GM06990 (cell line): ENCODE measurements around the gene GPT2.
A peak's percentile ranks its signal among the peaks of the same experiment; 100 is the strongest.

Source experiments
- DNase-seq: peaks from one replicate; pipeline ENCODE4 v3.0.0-alpha.2; 2011; ENCODE audit not compliant: insufficient read length; ENCODE audit errors: extremely low read depth
- H3K27me3 ChIP-seq: replicated peaks from 2 replicates; pipeline ENCODE4 v1.6.0; 2011; ENCODE audit warnings: low read length; ENCODE audit not compliant: control insufficient read depth, insufficient read depth
- H3K36me3 ChIP-seq: 2 replicates; pipeline ENCODE4 v1.5.1; 2011; ENCODE audit warnings: low read length; ENCODE audit not compliant: control insufficient read depth, insufficient read depth
- H3K4me3 ChIP-seq: replicated peaks from 2 replicates; pipeline ENCODE4 v1.5.1; 2011; ENCODE audit warnings: low read depth, mild to moderate bottlenecking, control low read depth, low read length
- CTCF ChIP-seq: IDR thresholded peaks from 2 replicates; pipeline ENCODE4 v1.5.1; 2011; ENCODE audit warnings: low read length, control low read depth, mild to moderate bottlenecking, inconsistent platforms; ENCODE audit not compliant: insufficient read depth, poor library complexity, severe bottlenecking

Gene GPT2

GRCh38 chr16:46949241-46949892 lies 65.2 kb downstream of the GPT2 start:
- Histone ChIP-seq H3K36me3 (no peaks in the 10 kb centered on the region), H3K27me3 (no peaks in the 10 kb centered on the region), H3K4me3 (no peak overlapping the region)
- TF ChIP-seq CTCF: no peak
- peak; percentile 34 for DNase-seq

GRCh38 chr16:46950009-46950408 lies 65.8 kb downstream of the GPT2 start:
- no peak for TF ChIP-seq CTCF
- DNase-seq: no peak
- Histone ChIP-seq H3K4me3 (no peak overlapping the region), H3K27me3 (no peaks in the 10 kb centered on the region), H3K36me3 (peaks cover 1% of the 10 kb centered on the region)

- H3K27me3 ChIP-seq: no peaks in the 10 kb centered on the region
- H3K4me3 ChIP-seq: no peak overlapping the region
- no peak for TF ChIP-seq CTCF
- peaks cover 14% of the 10 kb centered on the region for H3K36me3 ChIP-seq
- no peak for DNase-seq
These were observed 70.4 kb downstream of the GPT2 start for GRCh38 chr16:46954562-46954961.

- Histone ChIP-seq H3K4me3 (no peak overlapping the region), H3K27me3 (no peaks in the 10 kb centered on the region), H3K36me3 (peaks cover 31% of the 10 kb centered on the region)
- TF ChIP-seq CTCF: no peak
- DNase-seq: no peak
These were observed 77.5 kb downstream of the GPT2 start for GRCh38 chr16:46961373-46962353.

GRCh38 chr16:46962629-46963028 lies 78.5 kb downstream of the GPT2 start:
- DNase-seq: no peak
- TF ChIP-seq CTCF: no peak
- no peak overlapping the region for H3K4me3 ChIP-seq
- H3K27me3 ChIP-seq: no peaks in the 10 kb centered on the region
- peaks cover 33% of the 10 kb centered on the region for H3K36me3 ChIP-seq
